Measurements from ENCODE around the gene SLC25A33. TPM values are rescaled to one million over a fixed set of nuclear protein-coding genes. Genes with fewer than 3 reads are reported as not detected.

SLC25A33 gene
- total RNA-seq, 2 donors from 2014 or later = 9.6 to 13.6 TPM

DNA sequence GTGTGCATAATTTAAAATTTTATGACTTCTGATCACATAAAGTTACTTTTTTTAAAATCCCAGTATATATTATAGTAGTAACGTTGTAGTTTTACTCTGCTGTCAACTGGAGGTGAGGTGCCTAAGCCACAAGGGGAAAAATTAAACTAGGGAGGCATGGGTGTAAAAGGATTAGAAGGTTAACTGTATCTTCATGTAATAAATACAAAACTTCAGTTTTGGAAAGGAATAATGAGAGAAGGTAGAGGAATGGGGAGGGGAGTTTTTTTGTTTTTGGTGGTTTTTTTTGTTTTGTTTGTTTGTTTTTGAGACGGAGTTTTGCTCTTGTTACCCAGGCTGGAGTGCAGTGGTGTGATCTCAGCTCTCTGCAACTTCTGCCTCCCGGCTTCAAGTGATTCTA is 5.7 kb downstream of the SLC25A33 start:
- DNase-seq = no peak
- no peaks in the 10 kb centered on the region for H3K9me3 Mint-ChIP-seq
- peaks cover 18% of the 10 kb centered on the region for H3K36me3 Mint-ChIP-seq (ENCODE audit: low read depth)
- no peak overlapping the region for H3K27ac Mint-ChIP-seq
- no peak overlapping the region for H3K9ac ChIP-seq (ENCODE audit: extremely low read depth, low read length, poor library complexity, severe bottlenecking)
- H3K4me3 Mint-ChIP-seq = no peak overlapping the region
- no peak overlapping the region for H3K27ac ChIP-seq (ENCODE audit: low read depth, low read length)
- no peaks in the 10 kb centered on the region for H3K27me3 ChIP-seq (ENCODE audit: control insufficient read depth, insufficient read depth, low read length, poor library complexity, severe bottlenecking)
- peaks cover 11% of the 10 kb centered on the region for H3K36me3 ChIP-seq (ENCODE audit: control insufficient read depth, insufficient read depth, low read length)
- TF ChIP-seq, protein P1, sequence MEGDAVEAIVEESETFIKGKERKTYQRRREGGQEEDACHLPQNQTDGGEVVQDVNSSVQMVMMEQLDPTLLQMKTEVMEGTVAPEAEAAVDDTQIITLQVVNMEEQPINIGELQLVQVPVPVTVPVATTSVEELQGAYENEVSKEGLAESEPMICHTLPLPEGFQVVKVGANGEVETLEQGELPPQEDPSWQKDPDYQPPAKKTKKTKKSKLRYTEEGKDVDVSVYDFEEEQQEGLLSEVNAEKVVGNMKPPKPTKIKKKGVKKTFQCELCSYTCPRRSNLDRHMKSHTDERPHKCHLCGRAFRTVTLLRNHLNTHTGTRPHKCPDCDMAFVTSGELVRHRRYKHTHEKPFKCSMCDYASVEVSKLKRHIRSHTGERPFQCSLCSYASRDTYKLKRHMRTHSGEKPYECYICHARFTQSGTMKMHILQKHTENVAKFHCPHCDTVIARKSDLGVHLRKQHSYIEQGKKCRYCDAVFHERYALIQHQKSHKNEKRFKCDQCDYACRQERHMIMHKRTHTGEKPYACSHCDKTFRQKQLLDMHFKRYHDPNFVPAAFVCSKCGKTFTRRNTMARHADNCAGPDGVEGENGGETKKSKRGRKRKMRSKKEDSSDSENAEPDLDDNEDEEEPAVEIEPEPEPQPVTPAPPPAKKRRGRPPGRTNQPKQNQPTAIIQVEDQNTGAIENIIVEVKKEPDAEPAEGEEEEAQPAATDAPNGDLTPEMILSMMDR (conservative IDR thresholded peaks at IDR 0.05) = no peak
- no peak overlapping the region for H3K4me3 ChIP-seq (ENCODE audit: low read length)
- 93 to 94% methylated on average over 2 to 3 of the region's 3 CpGs for WGBS, 2 experiments (ENCODE audit: insufficient coverage in 1 of 2, insufficient read length in 1 of 2)
- H3K9me3 ChIP-seq (ENCODE audit: control insufficient read depth, low read length) = no peaks in the 10 kb centered on the region
- H3K4me1 ChIP-seq (ENCODE audit: control insufficient read depth, insufficient read depth, low read length) = no peaks in the 10 kb centered on the region
- H3K27me3 Mint-ChIP-seq (ENCODE audit: insufficient read depth) = no peaks in the 10 kb centered on the region
- peaks cover 10% of the 10 kb centered on the region for H3K4me1 Mint-ChIP-seq

DNA sequence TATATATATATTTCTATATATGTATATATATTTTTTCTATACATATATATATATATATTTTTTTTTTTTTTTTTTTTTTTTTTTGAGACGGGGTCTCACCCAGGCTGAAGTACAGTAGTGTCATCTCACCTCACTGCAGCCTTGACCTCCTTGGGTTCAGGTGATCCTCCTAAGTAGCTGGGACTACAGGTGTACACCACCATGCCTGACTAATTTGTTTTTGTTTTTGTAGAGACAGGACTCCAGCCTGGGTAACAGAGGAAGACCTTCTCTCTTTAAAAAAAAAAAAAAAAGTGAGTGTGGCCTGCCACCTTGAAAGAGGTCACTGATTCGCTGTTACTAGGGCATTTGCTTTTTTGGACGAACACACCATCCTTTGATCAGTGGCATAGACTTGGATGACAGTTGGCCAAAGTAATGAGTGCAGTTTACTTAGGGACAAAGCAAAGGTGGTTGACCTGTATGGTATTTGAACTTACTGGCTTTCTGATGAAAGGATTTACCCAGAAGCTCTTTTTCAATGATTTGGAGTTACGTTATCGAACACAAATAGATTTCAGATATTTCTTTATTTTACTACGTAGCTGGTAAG is 10.8 kb downstream of the SLC25A33 start:
- Histone ChIP-seq H3K4me3 (ENCODE audit: low read length) (no peak overlapping the region), H3K9ac (ENCODE audit: extremely low read depth, low read length, poor library complexity, severe bottlenecking) (no peak overlapping the region), H3K27ac (ENCODE audit: low read depth, low read length) (no peak overlapping the region), H3K4me1 (ENCODE audit: control insufficient read depth, insufficient read depth, low read length) (no peaks in the 10 kb centered on the region), H3K9me3 (ENCODE audit: control insufficient read depth, low read length) (no peaks in the 10 kb centered on the region), H3K36me3 (ENCODE audit: control insufficient read depth, insufficient read depth, low read length) (peaks cover 25% of the 10 kb centered on the region), H3K27me3 (ENCODE audit: control insufficient read depth, insufficient read depth, low read length, poor library complexity, severe bottlenecking) (no peaks in the 10 kb centered on the region)
- Mint-ChIP-seq H3K4me3 (no peak overlapping the region), H3K36me3 (ENCODE audit: low read depth) (peaks cover 18% of the 10 kb centered on the region), H3K9me3 (no peaks in the 10 kb centered on the region), H3K27ac (no peak overlapping the region), H3K4me1 (peaks cover 7% of the 10 kb centered on the region), H3K27me3 (ENCODE audit: insufficient read depth) (no peaks in the 10 kb centered on the region)
- no peak for DNase-seq
- TF ChIP-seq, protein P1 (conservative IDR thresholded peaks at IDR 0.05) = no peak
- 95 to 96% methylated on average over 3 to 6 of the region's 6 CpGs for WGBS, 2 experiments (ENCODE audit: insufficient coverage in 1 of 2, insufficient read length in 1 of 2)

DNA sequence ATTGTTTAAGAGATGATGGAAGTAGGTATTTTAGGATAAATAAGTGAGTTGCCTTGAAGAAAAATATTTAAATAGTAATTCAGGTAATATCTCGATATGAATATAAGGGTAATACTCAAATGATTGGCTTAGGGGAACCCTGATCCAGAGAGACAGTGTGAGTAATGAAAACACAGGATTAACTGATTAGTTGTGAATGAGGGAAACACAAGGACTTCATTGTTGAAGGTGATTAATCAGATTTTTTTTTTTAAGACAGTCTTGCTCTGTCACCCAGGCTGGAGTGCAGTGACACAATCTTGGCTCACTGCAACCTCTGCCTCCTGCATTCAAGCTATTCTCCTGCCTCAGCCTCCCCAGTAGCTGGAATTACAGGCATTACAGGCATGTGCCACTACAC is 12.7 kb downstream of the SLC25A33 start:
- Mint-ChIP-seq H3K4me1 (peaks cover 7% of the 10 kb centered on the region), H3K9me3 (no peaks in the 10 kb centered on the region), H3K27ac (peak overlapping the region; percentile 39), H3K36me3 (ENCODE audit: low read depth) (peaks cover 34% of the 10 kb centered on the region), H3K4me3 (no peak overlapping the region), H3K27me3 (ENCODE audit: insufficient read depth) (no peaks in the 10 kb centered on the region)
- Histone ChIP-seq H3K9me3 (ENCODE audit: control insufficient read depth, low read length) (no peaks in the 10 kb centered on the region), H3K36me3 (ENCODE audit: control insufficient read depth, insufficient read depth, low read length) (peaks cover 41% of the 10 kb centered on the region), H3K4me3 (ENCODE audit: low read length) (no peak overlapping the region), H3K9ac (ENCODE audit: extremely low read depth, low read length, poor library complexity, severe bottlenecking) (no peak overlapping the region), H3K4me1 (ENCODE audit: control insufficient read depth, insufficient read depth, low read length) (no peaks in the 10 kb centered on the region), H3K27me3 (ENCODE audit: control insufficient read depth, insufficient read depth, low read length, poor library complexity, severe bottlenecking) (no peaks in the 10 kb centered on the region), H3K27ac (ENCODE audit: low read depth, low read length) (no peak overlapping the region)
- no peak for DNase-seq
- TF ChIP-seq, protein P1 (conservative IDR thresholded peaks at IDR 0.05) = no peak
- 97 to 100% methylated on average over 1 of the region's 1 CpG for WGBS, 2 experiments (ENCODE audit: insufficient coverage in 1 of 2, insufficient read length in 1 of 2)
